HCT116 (cell line): ENCODE data around the gene MPP4. TPM values are rescaled to one million over a fixed set of nuclear protein-coding genes. Genes with fewer than 3 reads are reported as not detected.

ENCODE experiments used
- ATAC-seq: fragments of 200-7000 bp; cut with Tn5 transposase; 2 replicates; pipeline ENCODE4 v1.9.1; 2020; ENCODE audit warnings: mild to moderate bottlenecking, moderate library complexity
- BruUV-seq: library from RNA; stranded (reverse); fragments of 400-500 nt; replicated peaks from 2 replicates; lab custom pipeline; 2021; lab: Mats Ljungman, UMichigan
- CTCF ChIA-PET: fragments of 300-600 bp; sonication (Branson Sonifier 250); formaldehyde crosslinking; loops from one replicate; lab custom pipeline; 2021; ENCODE audit warnings: antibody characterized with exemption; lab: Charles Lee
- POLR2A ChIA-PET: fragments of 300-600, 350-600 bp; sonication (Branson Sonifier 250); formaldehyde crosslinking; loops from one replicate; lab custom pipeline; 2021; ENCODE audit warnings: antibody characterized with exemption; lab: Charles Lee
- RAD21 ChIA-PET, 2 experiments: fragments of 300-600 bp; sonication (Branson Sonifier 250); formaldehyde crosslinking; loops; one replicate each; lab custom pipeline; 2023; ENCODE audit warnings: low total read pairs in 2 of 2; ENCODE audit not compliant: uncharacterized antibody in 2 of 2, unreplicated experiment in 2 of 2, low non-redundant PET in 1 of 2; lab: Charles Lee
- DNase-seq: peaks from one replicate; pipeline ENCODE4 v3.0.0-alpha.2; 2010; ENCODE audit warnings: low read depth, low spot score
- H2AFZ ChIP-seq: fragments of 200-600 bp; shearing (Covaris generic), sonication (generic); 2 replicates; pipeline ENCODE4 v1.6.1; 2017; ENCODE audit warnings: low read depth, mixed run types, mixed read lengths, antibody characterized with exemption, low read length; ENCODE audit not compliant: poor library complexity, severe bottlenecking
- H3K27ac ChIP-seq: 2 replicates; pipeline ENCODE4 v1.5.1; 2012; ENCODE audit warnings: low read depth, low read length
- H3K27me3 ChIP-seq: fragments of 200-600 bp; sonication (generic); 2 replicates; pipeline ENCODE4 v1.6.1; 2016; ENCODE audit warnings: mixed run types, low read length, mixed read lengths; ENCODE audit not compliant: insufficient read depth
- H3K36me3 ChIP-seq, 2 experiments: fragments of 200-500 bp in 1 of 2; fragments of 200-600 bp in 1 of 2; sonication (Bioruptor generic) in 1 of 2; sonication (generic) in 1 of 2; 2 replicates each; pipeline versions ENCODE4 v1.5.1 to v1.6.1; 2014 to 2016; ENCODE audit warnings: low read length in 2 of 2, inconsistent platforms in 1 of 2, mixed read lengths in 1 of 2, mixed run types in 1 of 2; ENCODE audit not compliant: insufficient read depth in 2 of 2, control insufficient read depth in 1 of 2
- H3K4me1 ChIP-seq, 2 experiments: fragments of 200-600 bp in 1 of 2; sonication (generic) in 1 of 2; 2 replicates each; pipeline versions ENCODE4 v1.5.1 to v1.6.1; 2012 to 2017; ENCODE audit warnings: low read length in 2 of 2, inconsistent platforms in 1 of 2, mild to moderate bottlenecking in 1 of 2, mixed read lengths in 1 of 2, mixed run types in 1 of 2, moderate library complexity in 1 of 2; ENCODE audit not compliant: insufficient read depth in 2 of 2, control insufficient read depth in 1 of 2
- H3K4me2 ChIP-seq: fragments of 200-600 bp; sonication (generic); 2 replicates; pipeline ENCODE4 v1.6.1; 2017; ENCODE audit warnings: mixed run types, low read length, mixed read lengths
- H3K4me3 ChIP-seq, 2 experiments: fragments of 200-600 bp in 1 of 2; sonication (generic) in 1 of 2; replicated peaks in 1 of 2; 2 replicates each; pipeline ENCODE4 v1.5.1; 2011 to 2016; ENCODE audit warnings: low read length in 2 of 2, control low read depth in 1 of 2, low read depth in 1 of 2, mild to moderate bottlenecking in 1 of 2, mixed read lengths in 1 of 2, mixed run types in 1 of 2
- H3K79me2 ChIP-seq: fragments of 200-600 bp; sonication (generic); 2 replicates; pipeline ENCODE4 v1.6.1; 2017; ENCODE audit warnings: mild to moderate bottlenecking, mixed run types, low read length, moderate library complexity, mixed read lengths; ENCODE audit not compliant: insufficient read depth
- H3K9ac ChIP-seq: fragments of 200-600 bp; sonication (generic); 2 replicates; pipeline ENCODE4 v1.6.1; 2016; ENCODE audit warnings: low read length, mixed read lengths
- H3K9me2 ChIP-seq: fragments of 200-600 bp; sonication (generic), shearing (Covaris generic); 2 replicates; pipeline ENCODE4 v1.6.1; 2017; ENCODE audit warnings: mixed run types, mild to moderate bottlenecking, moderate library complexity; ENCODE audit not compliant: insufficient read depth
- H3K9me3 ChIP-seq, 2 experiments: fragments of 200-500 bp in 1 of 2; fragments of 200-600 bp in 1 of 2; sonication (Bioruptor generic) in 1 of 2; sonication (generic) in 1 of 2; 2 replicates each; pipeline ENCODE4 v1.6.1; 2014 to 2017; ENCODE audit warnings: low read length in 2 of 2, mixed read lengths in 2 of 2, inconsistent platforms in 1 of 2, low read depth in 1 of 2, mild to moderate bottlenecking in 1 of 2, mixed run types in 1 of 2, moderate library complexity in 1 of 2; ENCODE audit not compliant: control insufficient read depth in 1 of 2, insufficient read depth in 1 of 2
- H4K20me1 ChIP-seq: fragments of 200-600 bp; sonication (generic), shearing (Covaris generic); 2 replicates; pipeline ENCODE4 v1.6.1; 2017; ENCODE audit warnings: mixed run types, mild to moderate bottlenecking, moderate library complexity; ENCODE audit not compliant: insufficient read depth
- CBX3 ChIP-seq: IDR thresholded peaks from 2 replicates; pipeline ENCODE4 v1.6.1; 2012; ENCODE audit warnings: low read depth
- CEBPB ChIP-seq: IDR thresholded peaks from 2 replicates; pipeline ENCODE4 v1.6.1; 2012; ENCODE audit warnings: low read depth
- CTCF ChIP-seq, 3 experiments: fragments of 200-600 bp in 1 of 3; sonication (generic) in 1 of 3; IDR thresholded peaks in 2 of 3; conservative IDR thresholded peaks in 1 of 3; 2 replicates each; pipeline ENCODE4 v1.5.1; 2012 to 2017; ENCODE audit warnings: low read depth in 2 of 3, low read length in 2 of 3, antibody characterized with exemption in 1 of 3, borderline replicate concordance in 1 of 3, control low read depth in 1 of 3, mild to moderate bottlenecking in 1 of 3, mixed read lengths in 1 of 3, mixed run types in 1 of 3, moderate library complexity in 1 of 3; ENCODE audit not compliant: insufficient read depth in 1 of 3
- EGR1 ChIP-seq: IDR thresholded peaks from 2 replicates; pipeline ENCODE4 v1.6.1; 2012; ENCODE audit warnings: low read depth
- ELF1 ChIP-seq: IDR thresholded peaks from 2 replicates; pipeline ENCODE4 v1.6.1; 2012; ENCODE audit warnings: low read depth, borderline replicate concordance
- FOSL1 ChIP-seq: IDR thresholded peaks from 2 replicates; pipeline ENCODE4 v1.6.1; 2012; ENCODE audit warnings: low read depth
- JUND ChIP-seq: IDR thresholded peaks from 2 replicates; pipeline ENCODE4 v1.6.1; 2012
- POLR2A ChIP-seq: IDR thresholded peaks from 2 replicates; pipeline ENCODE4 v1.7.0; 2011; ENCODE audit warnings: borderline replicate concordance; ENCODE audit not compliant: insufficient read depth, insufficient read length; ENCODE audit errors: extremely low read depth
- RAD21 ChIP-seq: IDR thresholded peaks from 2 replicates; pipeline ENCODE4 v1.6.1; 2012; ENCODE audit warnings: low read depth, mild to moderate bottlenecking
- SP1 ChIP-seq: IDR thresholded peaks from 2 replicates; pipeline ENCODE4 v1.6.1; 2012; ENCODE audit warnings: low read depth
- SRF ChIP-seq: IDR thresholded peaks from 2 replicates; pipeline ENCODE4 v1.6.1; 2012; ENCODE audit warnings: low read depth
- YY1 ChIP-seq: IDR thresholded peaks from 2 replicates; pipeline ENCODE4 v1.6.1; 2011; ENCODE audit warnings: low read length, low read depth, moderate library complexity, mild to moderate bottlenecking; ENCODE audit not compliant: insufficient replicate concordance; ENCODE audit errors: extremely low read depth
- ZFX ChIP-seq: fragments of 450-650 bp; IDR thresholded peaks from 2 replicates; pipeline ENCODE4 v1.6.1; 2017
- intact Hi-C: fragments of 100-400 bp; cut with micrococcal nuclease; formaldehyde crosslinking; loops from 2 replicates; pipeline ENCODE4 v1.10.0; 2022
- total RNA-seq: library from RNA; stranded (reverse); gene quantifications from one replicate; pipeline ENCODE4 v1.2.1, GENCODE V29; 2021; ENCODE audit not compliant: unreplicated experiment
- TF ChIP-seq, protein P1 (sequence below): IDR thresholded peaks from 2 replicates; pipeline ENCODE4 v1.6.1; 2012; ENCODE audit warnings: low read depth

Gene MPP4
- total RNA-seq, 1 experiment from 2014 or later: 0.32 TPM

DNA sequence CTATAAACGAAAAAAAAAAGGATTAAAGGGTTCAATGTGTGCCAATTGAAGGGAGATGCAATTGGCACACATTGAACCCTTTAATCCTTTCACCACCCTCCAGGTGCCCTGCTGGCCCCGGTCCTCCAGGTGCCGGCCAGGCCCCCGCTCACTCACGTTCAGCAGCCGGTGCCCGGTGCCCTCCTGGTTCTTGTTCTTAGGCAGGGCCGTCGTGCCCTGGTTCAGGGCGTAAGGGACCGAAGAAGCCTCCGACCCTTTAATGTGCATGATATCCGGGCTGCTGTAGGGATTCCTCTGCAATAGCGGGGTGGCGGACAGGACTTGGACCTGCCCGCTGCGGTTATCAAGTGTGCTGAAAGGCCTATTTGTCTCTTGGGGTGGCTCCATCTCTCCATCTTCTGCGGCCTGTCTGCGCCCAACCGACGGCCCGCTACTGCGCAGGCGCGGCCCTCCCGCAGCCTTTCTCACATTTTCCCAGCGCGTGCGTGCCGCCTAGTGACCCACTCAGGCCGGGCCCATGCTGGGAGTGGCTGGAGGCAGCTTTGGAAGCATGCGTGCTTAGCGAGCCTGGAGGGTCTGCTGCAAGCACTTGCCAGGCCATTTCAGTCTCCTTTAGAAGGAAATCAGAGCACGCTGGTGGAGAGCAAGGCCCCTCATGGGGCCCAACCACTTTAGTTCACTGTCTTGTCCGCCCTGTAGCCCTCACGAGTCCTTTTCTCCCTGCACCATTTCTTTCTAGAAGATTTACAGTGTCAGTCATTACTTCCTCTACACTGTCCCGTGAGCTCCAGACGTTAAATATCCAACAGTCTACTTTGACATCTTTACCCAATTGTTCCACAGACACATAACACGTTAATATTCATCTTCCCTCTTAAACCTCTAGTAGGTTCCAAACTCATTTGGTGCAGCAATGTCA, 79.4 kb downstream of the MPP4 start:
- ChIA-PET RAD21 (no interaction called here), POLR2A (no interaction called here), CTCF (no interaction called here)
- BruUV-seq: no TSS peak
- ATAC-seq (no peak), DNase-seq (no peak)
- Histone ChIP-seq H3K4me1 (no peaks in the 10 kb centered on the region), H3K9me3 (no peaks in the 10 kb centered on the region), H3K9me2 (no peaks in the 10 kb centered on the region), H3K36me3 (0 out of 4 replicates have a peak, but pooled peaks cover 0 to under 1% of the 10 kb centered on the region in 2 experiments), H4K20me1 (no peaks in the 10 kb centered on the region; the same call in 1 of the 2 replicates), H3K4me2 (no peak overlapping the region), H3K9ac (no peak overlapping the region), H3K79me2 (no peaks in the 10 kb centered on the region), H3K4me3 (no peak overlapping the region), H2AFZ (no peak overlapping the region), H3K27me3 (no peaks in the 10 kb centered on the region), H3K27ac (no peak overlapping the region)
- intact Hi-C loops: no loop called here
- TF ChIP-seq CBX3 (no peak), FOSL1 (no peak), ZFX (no peak), ELF1 (no peak), POLR2A (no peak), RAD21 (no peak), CEBPB (no peak), SRF (no peak)

- RAD21 ChIA-PET: no interaction called here
- H3K4me2 ChIP-seq: no peak overlapping the region
- H3K4me1 ChIP-seq: no peaks in the 10 kb centered on the region
- no peak overlapping the region for H3K4me3 ChIP-seq
- intact Hi-C loops: no loop called here
- H4K20me1 ChIP-seq: no peaks in the 10 kb centered on the region
- H3K9ac ChIP-seq: no peak overlapping the region
- ATAC-seq: no peak
- BruUV-seq: no TSS peak
- DNase-seq: no peak
- no peaks in the 10 kb centered on the region for H3K27me3 ChIP-seq
- H3K9me2 ChIP-seq: no peaks in the 10 kb centered on the region
- no peaks in the 10 kb centered on the region for H3K9me3 ChIP-seq
- H3K79me2 ChIP-seq: no peaks in the 10 kb centered on the region
- H3K27ac ChIP-seq: no peak overlapping the region
- POLR2A ChIA-PET: no interaction called here
- CTCF ChIA-PET: no interaction called here
- H3K36me3 ChIP-seq: no peaks in the 10 kb centered on the region
- no peak overlapping the region for H2AFZ ChIP-seq
- TF ChIP-seq, protein P1, sequence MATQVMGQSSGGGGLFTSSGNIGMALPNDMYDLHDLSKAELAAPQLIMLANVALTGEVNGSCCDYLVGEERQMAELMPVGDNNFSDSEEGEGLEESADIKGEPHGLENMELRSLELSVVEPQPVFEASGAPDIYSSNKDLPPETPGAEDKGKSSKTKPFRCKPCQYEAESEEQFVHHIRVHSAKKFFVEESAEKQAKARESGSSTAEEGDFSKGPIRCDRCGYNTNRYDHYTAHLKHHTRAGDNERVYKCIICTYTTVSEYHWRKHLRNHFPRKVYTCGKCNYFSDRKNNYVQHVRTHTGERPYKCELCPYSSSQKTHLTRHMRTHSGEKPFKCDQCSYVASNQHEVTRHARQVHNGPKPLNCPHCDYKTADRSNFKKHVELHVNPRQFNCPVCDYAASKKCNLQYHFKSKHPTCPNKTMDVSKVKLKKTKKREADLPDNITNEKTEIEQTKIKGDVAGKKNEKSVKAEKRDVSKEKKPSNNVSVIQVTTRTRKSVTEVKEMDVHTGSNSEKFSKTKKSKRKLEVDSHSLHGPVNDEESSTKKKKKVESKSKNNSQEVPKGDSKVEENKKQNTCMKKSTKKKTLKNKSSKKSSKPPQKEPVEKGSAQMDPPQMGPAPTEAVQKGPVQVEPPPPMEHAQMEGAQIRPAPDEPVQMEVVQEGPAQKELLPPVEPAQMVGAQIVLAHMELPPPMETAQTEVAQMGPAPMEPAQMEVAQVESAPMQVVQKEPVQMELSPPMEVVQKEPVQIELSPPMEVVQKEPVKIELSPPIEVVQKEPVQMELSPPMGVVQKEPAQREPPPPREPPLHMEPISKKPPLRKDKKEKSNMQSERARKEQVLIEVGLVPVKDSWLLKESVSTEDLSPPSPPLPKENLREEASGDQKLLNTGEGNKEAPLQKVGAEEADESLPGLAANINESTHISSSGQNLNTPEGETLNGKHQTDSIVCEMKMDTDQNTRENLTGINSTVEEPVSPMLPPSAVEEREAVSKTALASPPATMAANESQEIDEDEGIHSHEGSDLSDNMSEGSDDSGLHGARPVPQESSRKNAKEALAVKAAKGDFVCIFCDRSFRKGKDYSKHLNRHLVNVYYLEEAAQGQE: no peak
- TF ChIP-seq YY1 (no peak), EGR1 (no peak), RAD21 (no peak), ZFX (no peak), ELF1 (no peak), CEBPB (no peak), SP1 (no peak), CBX3 (no peak), CTCF (IDR thresholded peaks at IDR 0.05 in 2 of 3, conservative IDR thresholded peaks at IDR 0.05 in 1 of 3; ENCODE audit: borderline replicate concordance in 1 of 3, insufficient read depth in 1 of 3, low read depth in 2 of 3, low read length in 2 of 3) (no peak), JUND (no peak), POLR2A (no peak)
Measured at GRCh38 chr2:201608021-201608420, 90.4 kb downstream of the MPP4 start.
